GM18907 (cell line): Measurements from ENCODE around the gene BBC3.

Experiments
- ATAC-seq: cut with Tn5 transposase; IDR thresholded peaks from one replicate; pipeline ENCODE4 v1.9.1; 2021; ENCODE audit warnings: mild to moderate bottlenecking, moderate library complexity; ENCODE audit not compliant: unreplicated experiment

Gene BBC3

GRCh38 chr19:47232422-47233211, 1.6 kb upstream of the BBC3 start:
- ATAC-seq: no peak

- ATAC-seq: peak; percentile 35
Measured at GRCh38 chr19:47231215-47232054, 436 bp upstream of the BBC3 start.

- ATAC-seq: peak; percentile 30
Measured at GRCh38 chr19:47230054-47230920, 712 bp downstream of the BBC3 start.

GRCh38 chr19:47229676-47230053, 1.3 kb downstream of the BBC3 start:
- no peak for ATAC-seq

GRCh38 chr19:47228937-47229675, 1.9 kb downstream of the BBC3 start:
- ATAC-seq: no peak

GRCh38 chr19:47228168-47228936, 2.6 kb downstream of the BBC3 start:
- no peak for ATAC-seq

- no peak for ATAC-seq
Measured at GRCh38 chr19:47227352-47228167, 3.4 kb downstream of the BBC3 start.

GRCh38 chr19:47226426-47227351, 4.3 kb downstream of the BBC3 start:
- ATAC-seq: peak; percentile 31

- ATAC-seq: peak; percentile 40
Measured at GRCh38 chr19:47225746-47226425, 5.1 kb downstream of the BBC3 start.

GRCh38 chr19:47221890-47222289, 9.1 kb downstream of the BBC3 start:
- no peak for ATAC-seq

- ATAC-seq: no peak
Measured at GRCh38 chr19:47221080-47221841, 9.7 kb downstream of the BBC3 start.

- no peak for ATAC-seq
Measured at GRCh38 chr19:47215581-47215980, 15.4 kb downstream of the BBC3 start.

GRCh38 chr19:47210689-47211316, 20.2 kb downstream of the BBC3 start:
- no peak for ATAC-seq

GRCh38 chr19:47210180-47210490, 20.9 kb downstream of the BBC3 start:
- no peak for ATAC-seq

GRCh38 chr19:47209319-47210179, 21.4 kb downstream of the BBC3 start:
- ATAC-seq: no peak
